Measurements from ENCODE around the gene TMEM87A. TPM values are rescaled to one million over a fixed set of nuclear protein-coding genes. Genes with fewer than 3 reads are reported as not detected.

The TMEM87A gene
- total and polyA plus RNA-seq, 10 donors: 13.4 to 48.3 (median 40.9) TPM

DNA sequence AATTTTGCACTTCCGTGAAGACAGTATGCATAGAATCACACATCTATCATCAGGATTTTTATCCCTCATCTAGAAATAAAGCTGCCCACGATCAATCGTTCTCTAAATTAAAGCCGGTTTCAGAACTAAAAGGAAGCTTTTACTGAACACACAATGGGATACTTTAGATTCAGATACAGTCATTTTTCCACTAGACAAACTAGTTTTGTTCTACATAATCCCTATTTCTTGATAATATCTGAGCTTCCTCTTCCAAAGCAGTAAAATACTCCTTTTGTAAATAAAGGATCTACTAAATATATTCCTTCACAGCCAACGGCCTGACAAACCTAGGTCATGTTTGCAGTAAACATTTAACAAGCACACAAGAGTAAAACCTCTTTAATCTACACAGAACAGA is 2.2 kb downstream of the TMEM87A start:
- H3K27ac ChIP-seq: no peak overlapping the region
- peaks cover 0 to 30% (median 20%) of the 10 kb centered on the region in 6 donors for H3K36me3 ChIP-seq
- DNase-seq: no peak
- H3K9me3 ChIP-seq: no peaks in the 10 kb centered on the region
- peaks cover 23 to 68% (median 53%) of the 10 kb centered on the region in 6 donors for H3K4me1 ChIP-seq
- WGBS, 5 donors: 73 to 84% (median 79%) methylated on average over 5 of the region's 5 CpGs
- no peak for TF ChIP-seq POLR2A (IDR thresholded peaks at IDR 0.05)
- TF ChIP-seq, protein P1, sequence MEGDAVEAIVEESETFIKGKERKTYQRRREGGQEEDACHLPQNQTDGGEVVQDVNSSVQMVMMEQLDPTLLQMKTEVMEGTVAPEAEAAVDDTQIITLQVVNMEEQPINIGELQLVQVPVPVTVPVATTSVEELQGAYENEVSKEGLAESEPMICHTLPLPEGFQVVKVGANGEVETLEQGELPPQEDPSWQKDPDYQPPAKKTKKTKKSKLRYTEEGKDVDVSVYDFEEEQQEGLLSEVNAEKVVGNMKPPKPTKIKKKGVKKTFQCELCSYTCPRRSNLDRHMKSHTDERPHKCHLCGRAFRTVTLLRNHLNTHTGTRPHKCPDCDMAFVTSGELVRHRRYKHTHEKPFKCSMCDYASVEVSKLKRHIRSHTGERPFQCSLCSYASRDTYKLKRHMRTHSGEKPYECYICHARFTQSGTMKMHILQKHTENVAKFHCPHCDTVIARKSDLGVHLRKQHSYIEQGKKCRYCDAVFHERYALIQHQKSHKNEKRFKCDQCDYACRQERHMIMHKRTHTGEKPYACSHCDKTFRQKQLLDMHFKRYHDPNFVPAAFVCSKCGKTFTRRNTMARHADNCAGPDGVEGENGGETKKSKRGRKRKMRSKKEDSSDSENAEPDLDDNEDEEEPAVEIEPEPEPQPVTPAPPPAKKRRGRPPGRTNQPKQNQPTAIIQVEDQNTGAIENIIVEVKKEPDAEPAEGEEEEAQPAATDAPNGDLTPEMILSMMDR (IDR thresholded peaks at IDR 0.05 in 8 of 11, conservative IDR thresholded peaks at IDR 0.05 in 3 of 11): no peak
- no peak for TF ChIP-seq POLR2AphosphoS5 (IDR thresholded peaks at IDR 0.05)
- intact Hi-C loops (cut with DNase I; ENCODE audit: low total_unique reads): no loop called here
- no peak overlapping the region for H3K4me3 ChIP-seq
- H3K27me3 ChIP-seq (replicated peaks in 1 of 7): no peaks in the 10 kb centered on the region

DNA sequence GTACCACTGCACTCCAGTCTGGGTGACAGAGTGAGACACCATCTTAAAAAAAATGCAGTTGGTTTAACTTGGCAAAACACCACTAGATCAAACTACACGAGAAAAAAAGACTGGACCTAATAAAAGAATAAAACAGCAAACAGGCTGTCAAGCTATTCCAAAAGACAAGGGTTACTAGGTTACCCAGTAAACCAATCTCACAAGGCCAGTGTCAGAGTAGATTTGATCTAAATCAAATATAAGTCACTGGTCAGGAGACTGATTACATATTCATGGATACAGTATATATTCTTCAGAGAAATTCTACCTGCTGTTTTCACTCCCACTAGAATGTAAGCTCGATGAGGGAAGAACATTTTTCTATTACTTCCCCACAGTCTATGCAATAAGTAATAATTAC is 2.7 kb downstream of the TMEM87A start:
- no peak for DNase-seq
- intact Hi-C loops (cut with DNase I; ENCODE audit: low total_unique reads): no loop called here
- Histone ChIP-seq H3K36me3 (peaks cover 0 to 34% (median 24%) of the 10 kb centered on the region in 6 donors), H3K27me3 (replicated peaks in 1 of 7) (no peaks in the 10 kb centered on the region), H3K9me3 (no peaks in the 10 kb centered on the region), H3K4me3 (no peak overlapping the region), H3K4me1 (peaks cover 22 to 64% (median 49%) of the 10 kb centered on the region in 6 donors), H3K27ac (no peak overlapping the region)
- no peak for TF ChIP-seq POLR2AphosphoS5 (IDR thresholded peaks at IDR 0.05)
- TF ChIP-seq POLR2A (IDR thresholded peaks at IDR 0.05): no peak
- WGBS, 5 donors: 46 to 50% (median 47%) methylated on average over 2 of the region's 2 CpGs

DNA sequence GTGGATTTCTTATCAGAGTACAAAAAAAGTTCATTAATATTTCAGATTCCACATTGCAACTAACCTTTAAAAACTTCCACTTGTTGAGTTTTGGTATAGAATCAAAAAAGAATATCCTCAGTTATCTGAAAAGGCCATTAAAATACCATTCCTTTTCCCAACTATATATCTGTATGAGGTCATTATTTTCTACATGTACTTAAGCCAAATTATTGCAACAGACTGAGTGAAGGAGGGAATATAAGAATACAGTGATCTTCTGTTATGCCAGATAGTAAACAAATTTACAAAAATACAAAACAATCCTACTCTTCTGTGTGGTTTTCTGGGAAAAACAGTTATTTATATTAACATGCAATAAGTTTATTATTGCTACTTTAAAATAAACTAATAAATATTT is 5.9 kb downstream of the TMEM87A start:
- DNase-seq: no peak
- Histone ChIP-seq H3K4me3 (no peak overlapping the region), H3K36me3 (peaks cover 0 to 67% (median 55%) of the 10 kb centered on the region in 6 donors), H3K9me3 (no peaks in the 10 kb centered on the region), H3K4me1 (peaks cover 14 to 43% (median 29%) of the 10 kb centered on the region in 6 donors), H3K27ac (no peak overlapping the region), H3K27me3 (replicated peaks in 1 of 7) (no peaks in the 10 kb centered on the region)
- intact Hi-C loops (cut with DNase I; ENCODE audit: low total_unique reads): no loop called here
- TF ChIP-seq POLR2AphosphoS5 (IDR thresholded peaks at IDR 0.05) (no peak), POLR2A (IDR thresholded peaks at IDR 0.05) (no peak)
- TF ChIP-seq, protein P1 (IDR thresholded peaks at IDR 0.05 in 8 of 11, conservative IDR thresholded peaks at IDR 0.05 in 3 of 11): no peak

DNA sequence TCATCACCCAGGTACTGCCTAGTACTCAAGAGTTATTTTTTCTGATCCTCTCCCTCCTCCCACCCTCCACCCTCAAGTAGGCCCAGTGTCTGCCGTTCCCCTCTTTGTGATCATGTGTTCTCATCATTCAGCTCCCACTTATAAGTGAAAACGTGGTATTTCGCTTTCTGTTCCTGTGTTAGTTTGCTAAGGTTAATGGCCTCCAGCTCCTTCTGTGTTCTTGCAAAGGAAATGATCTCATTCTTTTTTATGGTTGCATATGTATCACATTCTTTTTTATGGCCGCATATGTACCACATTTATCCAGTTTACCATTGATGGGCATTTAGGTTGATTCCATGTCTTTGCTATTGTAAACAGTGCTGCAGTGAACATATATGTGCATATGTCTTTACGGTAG is 8.4 kb downstream of the TMEM87A start:
- H3K36me3 ChIP-seq: peaks cover 0 to 92% (median 77%) of the 10 kb centered on the region in 6 donors
- H3K4me1 ChIP-seq: peaks cover 0 to 18% (median 8%) of the 10 kb centered on the region in 6 donors
- WGBS, 5 donors: 85 to 92% (median 87%) methylated on average over 5 of the region's 5 CpGs
- H3K9me3 ChIP-seq: no peaks in the 10 kb centered on the region
- no peak for TF ChIP-seq POLR2AphosphoS5 (IDR thresholded peaks at IDR 0.05)
- TF ChIP-seq, protein P1 (IDR thresholded peaks at IDR 0.05 in 8 of 11, conservative IDR thresholded peaks at IDR 0.05 in 3 of 11): no peak
- H3K27me3 ChIP-seq (replicated peaks in 1 of 7): no peaks in the 10 kb centered on the region
- intact Hi-C loops (cut with DNase I; ENCODE audit: low total_unique reads): no loop called here
- no peak for DNase-seq
- H3K27ac ChIP-seq: no peak overlapping the region
- no peak overlapping the region for H3K4me3 ChIP-seq

DNA sequence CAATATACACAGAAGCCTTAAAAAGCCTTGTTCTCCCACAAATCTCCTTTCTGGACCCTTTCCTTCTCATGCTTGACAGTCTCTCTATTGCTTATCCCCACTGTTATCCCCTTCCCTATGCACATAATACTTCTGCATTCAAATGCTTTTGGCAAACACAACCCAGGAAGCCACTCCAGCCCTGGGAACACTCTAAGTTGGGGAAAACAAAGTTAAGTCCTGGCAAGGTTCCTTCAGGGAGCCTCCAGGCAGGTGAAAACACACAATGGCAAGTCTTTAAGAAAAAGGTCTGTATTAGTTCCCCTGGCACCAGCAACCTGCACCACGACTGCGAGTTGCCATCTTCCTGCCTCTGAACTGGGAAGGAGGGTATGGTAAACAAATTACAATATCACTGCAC is 19.9 kb downstream of the TMEM87A start:
- H3K36me3 ChIP-seq: peaks cover 0 to 70% (median 35%) of the 10 kb centered on the region in 6 donors
- intact Hi-C loops (cut with DNase I; ENCODE audit: low total_unique reads): no loop called here
- no peak overlapping the region for H3K27ac ChIP-seq
- peaks cover 0 to 7% (median 2%) of the 10 kb centered on the region in 8 donors for H3K9me3 ChIP-seq
- H3K4me3 ChIP-seq: no peak overlapping the region
- no peaks in the 10 kb centered on the region for H3K4me1 ChIP-seq
- no peak for TF ChIP-seq POLR2AphosphoS5 (IDR thresholded peaks at IDR 0.05)
- TF ChIP-seq, protein P1 (IDR thresholded peaks at IDR 0.05 in 8 of 11, conservative IDR thresholded peaks at IDR 0.05 in 3 of 11): no peak
- TF ChIP-seq POLR2A (IDR thresholded peaks at IDR 0.05): no peak
- no peaks in the 10 kb centered on the region for H3K27me3 ChIP-seq (replicated peaks in 1 of 7)
- no peak for DNase-seq
- 94 to 100% (median 96%) methylated on average over 2 of the region's 2 CpGs for WGBS, 5 donors

Data from spleen (tissue), 11 donors.